HG03045 (cell line): ENCODE results near the gene LYRM9.
"Not testable (repeated sequence)": the region's sequence is repeated elsewhere in the genome, so short reads cannot be mapped to it uniquely, and the experiment has no call there.

Source experiments
- ATAC-seq: cut with Tn5 transposase; IDR thresholded peaks from one replicate; pipeline ENCODE4 v1.9.1; 2021; ENCODE audit warnings: mild to moderate bottlenecking, moderate library complexity; ENCODE audit not compliant: unreplicated experiment

Gene LYRM9

DNA sequence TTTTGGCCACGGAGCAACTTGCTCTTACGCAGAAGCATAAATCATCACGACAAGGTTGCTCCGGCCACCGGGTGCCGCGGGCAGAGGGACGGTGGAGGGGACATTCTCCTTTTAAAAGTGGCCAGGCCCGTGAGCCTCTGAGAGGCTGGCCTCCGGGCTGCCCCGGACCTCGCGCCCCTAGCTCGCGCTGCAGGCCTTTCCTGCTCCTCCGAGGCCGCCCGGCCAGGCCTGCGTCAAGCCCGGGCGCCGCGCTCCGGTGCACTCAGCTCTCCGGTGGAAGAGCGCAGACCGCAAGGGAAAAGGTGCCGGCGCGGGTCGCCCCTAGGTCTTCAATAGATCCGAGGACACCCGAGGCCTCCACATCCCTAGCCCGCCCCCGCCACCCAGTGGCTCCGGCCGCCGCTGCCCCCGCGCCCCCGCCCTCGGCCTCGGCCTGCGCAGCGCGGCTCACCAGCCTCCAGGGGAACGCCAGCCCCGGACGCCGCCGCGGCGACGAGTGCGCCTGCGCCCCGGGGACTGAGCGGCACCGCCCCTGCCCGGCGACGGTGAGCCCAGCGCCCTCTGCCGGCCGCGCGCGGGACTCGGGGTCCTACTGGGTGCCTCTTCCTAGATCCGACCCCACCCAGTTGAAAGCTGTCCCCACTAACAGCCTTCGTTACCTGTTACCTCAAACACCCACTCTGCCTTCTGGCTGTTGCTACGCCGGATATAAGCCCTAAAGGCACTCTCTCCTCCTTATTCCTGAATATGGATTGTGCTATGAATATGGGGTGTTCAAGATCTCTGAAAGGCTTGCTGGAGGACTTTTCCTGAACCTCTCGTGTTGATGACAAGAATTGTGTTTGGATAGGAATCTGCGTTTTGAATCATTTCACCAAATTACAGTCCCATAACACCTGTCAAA lies at the start of gene LYRM9:
Gene LYRM9 (minus strand): TSS at position 500 of the 904 bp plus-strand sequence. CDS start 10,671 bp downstream, outside the sequence.
- ATAC-seq, result peak; percentile 92

DNA sequence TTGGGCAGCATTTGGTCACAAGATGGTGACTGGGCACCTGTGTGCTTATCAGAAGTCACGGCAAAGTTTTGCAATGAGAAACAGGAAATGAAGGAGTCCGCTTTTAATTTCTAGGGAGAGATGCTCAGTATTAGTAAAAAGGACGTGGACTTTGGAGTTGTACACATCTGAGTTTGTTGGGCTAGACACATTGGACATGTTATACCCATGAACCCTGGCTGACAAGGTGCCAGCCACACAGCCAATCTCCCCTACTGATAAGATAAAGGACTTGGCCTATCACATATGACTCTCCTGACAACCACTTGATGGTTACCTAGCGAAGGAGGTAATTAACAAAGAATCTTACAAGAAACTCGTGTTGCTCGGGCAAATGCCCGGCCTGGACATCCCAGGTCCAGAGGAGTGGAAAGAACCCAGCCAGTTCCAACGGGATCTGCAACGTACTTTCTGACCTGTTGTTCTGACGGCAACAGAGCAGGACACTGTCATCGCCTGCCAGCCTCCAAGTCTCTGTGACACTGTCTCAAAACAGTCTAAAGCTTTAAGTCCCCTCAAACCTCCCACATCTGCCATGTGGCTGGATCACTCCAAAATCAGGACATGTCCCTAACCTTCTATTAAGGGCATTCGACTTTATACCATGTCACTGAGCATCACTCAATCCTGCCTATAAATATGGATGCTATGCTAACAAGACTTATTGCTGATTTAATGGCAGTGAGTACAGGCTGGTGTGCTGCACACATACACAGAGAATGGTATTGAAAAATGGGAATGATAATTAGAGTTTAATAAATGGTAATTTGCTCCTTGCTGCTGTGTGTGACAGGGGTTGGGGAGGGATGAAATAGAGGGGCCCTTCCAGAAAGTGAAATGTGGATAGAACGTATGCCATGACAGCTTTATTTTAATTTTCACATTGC lies 47.6 kb upstream of the LYRM9 start:
- ATAC-seq, result no peak

DNA sequence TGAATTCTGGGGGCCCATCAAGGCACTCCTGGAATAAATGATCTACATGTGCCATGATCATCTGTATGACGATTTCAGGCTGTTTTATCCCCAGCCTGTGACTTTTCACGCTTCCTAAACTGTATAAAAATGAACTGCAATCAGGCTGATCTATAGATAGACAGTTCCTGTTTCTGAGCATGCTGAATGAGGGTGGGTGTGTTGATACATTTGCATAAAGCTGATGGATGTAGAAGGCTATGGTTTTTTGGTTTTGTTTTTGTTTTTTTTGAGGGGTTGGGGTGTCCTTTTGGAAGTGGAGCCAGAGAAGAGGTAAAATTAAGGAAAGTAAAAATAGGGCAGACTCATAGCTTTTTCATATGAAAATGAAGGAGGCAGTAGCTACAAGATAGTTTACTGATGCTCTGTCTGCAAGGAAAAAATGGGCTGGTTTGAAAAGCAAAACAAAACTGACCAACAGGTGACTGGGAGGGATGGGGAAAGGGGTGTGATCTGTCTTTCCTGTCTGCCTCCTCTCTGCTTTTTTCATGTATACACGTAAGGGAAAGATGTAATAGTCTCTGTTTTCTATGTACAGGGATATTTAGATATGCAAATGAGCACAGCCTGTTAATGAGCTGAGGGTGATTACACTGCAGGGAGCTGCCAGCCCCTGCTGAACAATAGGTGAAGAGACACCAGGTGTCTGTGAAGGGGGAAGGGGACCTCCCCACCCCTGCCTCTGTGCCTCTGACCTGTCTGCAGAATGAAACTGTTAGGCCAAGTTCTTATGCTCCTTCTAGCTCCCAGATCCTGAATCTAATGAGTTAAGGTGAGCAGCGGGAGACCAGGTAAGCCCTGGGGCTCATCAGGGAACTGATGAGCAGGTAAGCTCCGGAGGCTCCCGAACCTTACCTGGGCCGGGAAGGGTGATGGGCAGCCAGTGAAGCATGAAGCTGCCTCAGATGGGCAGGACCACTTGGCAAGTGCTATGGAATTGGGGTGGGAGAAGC lies 46.6 kb upstream of the LYRM9 start:
- ATAC-seq, result no peak

DNA sequence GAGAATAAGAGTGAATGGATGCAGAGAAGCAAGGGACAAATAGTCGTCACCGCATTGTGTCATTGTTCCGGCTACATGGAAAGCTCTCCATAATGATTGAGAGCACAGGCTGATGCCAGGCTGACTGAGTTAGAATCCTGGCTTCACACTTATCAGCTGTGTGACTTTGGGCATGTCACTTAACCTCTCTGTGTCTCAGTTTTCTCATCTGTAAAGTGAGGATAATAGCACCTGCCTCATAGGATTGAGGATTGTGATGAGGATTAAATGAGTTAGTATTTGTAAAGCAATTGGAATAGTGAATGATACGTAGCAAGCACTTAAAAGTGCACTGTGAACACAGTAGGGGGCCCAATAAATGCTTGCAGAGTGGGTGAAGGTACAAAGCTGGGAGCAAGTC lies 45.7 kb upstream of the LYRM9 start:
- ATAC-seq, result no peak

DNA sequence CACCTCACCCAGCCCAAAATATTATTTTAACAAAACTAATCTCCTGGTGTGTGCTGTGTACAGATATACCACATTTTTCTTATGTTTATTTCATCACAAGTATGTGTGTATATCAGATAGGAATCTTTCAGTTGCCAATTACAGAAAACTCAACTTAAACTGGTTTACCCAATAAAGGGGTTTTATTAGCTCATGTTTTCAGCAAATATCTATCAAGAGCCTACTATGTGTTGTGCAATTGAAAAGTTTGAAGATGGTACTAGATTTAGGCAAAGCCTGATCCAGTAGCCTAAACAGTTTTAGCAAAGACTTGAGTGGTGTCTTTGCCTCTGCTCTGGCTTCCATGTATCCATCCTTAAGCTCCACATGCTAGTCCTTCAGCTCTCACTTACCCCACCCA lies 45.1 kb upstream of the LYRM9 start:
- no peak for ATAC-seq

DNA sequence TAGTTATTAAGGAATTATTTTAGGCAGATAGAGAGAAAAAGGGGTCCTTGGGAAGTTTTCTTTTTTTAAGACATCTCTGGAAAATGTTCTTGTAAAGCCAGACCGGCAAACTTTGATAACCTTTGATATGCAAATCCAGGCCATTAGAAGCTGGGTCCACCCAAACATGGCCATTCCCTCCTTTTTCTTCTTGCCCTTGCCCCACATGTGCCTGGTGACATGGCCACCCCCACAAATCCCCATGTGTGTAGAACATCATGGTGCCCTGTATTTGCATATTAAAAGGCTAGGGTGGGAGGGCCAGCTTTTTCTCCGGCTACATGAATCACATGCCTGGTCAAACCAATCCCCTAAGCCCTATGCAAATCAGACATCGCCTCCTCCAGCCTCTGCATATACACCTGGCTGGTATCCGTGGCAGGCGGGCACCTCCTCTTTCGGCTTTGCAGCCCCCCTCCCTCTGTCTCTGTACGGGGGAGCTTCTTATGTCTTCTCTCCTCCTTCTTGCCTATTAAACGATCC lies 43.9 kb upstream of the LYRM9 start:
- ATAC-seq, result no peak

DNA sequence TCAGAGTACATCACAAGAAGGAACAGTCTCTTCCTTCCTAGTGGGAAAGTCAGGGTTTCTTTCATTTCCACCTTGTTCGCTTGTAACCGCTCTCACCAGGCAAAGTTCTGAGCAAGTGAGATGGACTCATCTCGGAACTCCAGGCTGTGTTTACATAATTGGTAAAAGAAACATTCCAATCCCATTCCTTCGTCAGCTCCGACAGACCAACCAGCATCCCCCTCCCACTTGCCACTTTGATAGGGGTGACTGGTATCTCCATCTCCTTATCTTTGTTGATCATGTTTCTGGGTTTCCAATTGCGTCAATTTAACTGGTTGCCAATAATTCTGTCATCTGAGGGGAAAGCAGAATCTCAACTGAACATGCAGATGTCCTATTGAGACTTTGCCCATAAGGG lies 36.8 kb upstream of the LYRM9 start:
- ATAC-seq, result no peak

DNA sequence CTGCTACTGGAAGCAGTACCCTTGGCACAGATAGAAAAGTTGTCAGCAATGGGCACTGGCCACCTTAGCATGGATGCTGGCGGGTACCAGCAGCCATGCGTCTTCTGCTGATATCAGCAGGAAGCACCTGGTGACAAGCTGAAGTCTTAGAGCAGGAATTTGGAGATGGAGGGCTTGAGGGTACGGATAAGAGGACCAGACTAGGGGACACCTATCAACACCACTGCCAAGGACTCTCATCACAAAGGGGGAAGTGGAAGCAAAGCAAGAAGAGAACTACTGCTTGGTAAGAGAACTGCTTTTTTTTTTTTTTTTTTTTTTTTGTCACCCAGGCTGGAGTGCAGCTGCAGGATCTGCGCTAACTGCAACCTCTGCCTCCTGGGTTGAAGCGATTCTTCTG lies 35.4 kb upstream of the LYRM9 start:
- ATAC-seq, result no peak

DNA sequence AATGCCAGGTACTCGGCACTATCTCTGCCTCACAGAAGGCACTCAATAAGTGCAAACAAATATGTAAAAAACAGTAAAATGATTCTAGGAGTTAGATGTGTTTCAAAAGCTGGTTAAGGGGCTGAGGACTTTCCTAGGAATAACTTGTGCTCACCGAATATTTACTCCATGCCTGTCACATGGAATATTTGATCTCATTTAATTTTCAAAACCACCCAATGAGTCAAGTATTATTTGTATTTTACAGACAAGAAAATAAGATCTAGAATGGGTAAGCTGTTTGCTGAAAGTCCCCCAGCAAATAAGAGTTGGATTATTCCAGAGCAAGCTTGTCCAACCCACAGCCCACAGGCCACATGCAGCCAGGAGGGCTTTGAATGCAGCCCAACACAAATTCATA lies 34.6 kb upstream of the LYRM9 start:
- no peak for ATAC-seq

DNA sequence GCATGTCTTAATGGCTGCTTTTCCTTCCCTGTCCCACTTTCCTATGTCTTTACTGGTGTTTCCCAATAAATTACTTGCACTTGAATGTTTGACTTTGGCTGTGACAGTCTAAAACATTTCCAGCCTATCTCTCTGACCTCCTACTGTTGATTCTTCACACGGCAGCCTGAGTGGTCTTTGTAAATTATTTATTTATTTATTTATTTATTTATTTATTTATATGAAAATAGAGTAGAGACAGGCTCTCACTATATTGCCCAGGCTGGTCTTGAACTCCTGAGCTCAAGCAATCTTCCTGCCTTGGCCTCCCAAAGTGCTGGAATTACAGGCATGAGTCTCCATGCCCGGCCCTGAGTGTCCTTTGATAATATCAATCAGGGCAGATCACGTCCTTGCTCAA lies 28.4 kb upstream of the LYRM9 start:
- no peak for ATAC-seq

DNA sequence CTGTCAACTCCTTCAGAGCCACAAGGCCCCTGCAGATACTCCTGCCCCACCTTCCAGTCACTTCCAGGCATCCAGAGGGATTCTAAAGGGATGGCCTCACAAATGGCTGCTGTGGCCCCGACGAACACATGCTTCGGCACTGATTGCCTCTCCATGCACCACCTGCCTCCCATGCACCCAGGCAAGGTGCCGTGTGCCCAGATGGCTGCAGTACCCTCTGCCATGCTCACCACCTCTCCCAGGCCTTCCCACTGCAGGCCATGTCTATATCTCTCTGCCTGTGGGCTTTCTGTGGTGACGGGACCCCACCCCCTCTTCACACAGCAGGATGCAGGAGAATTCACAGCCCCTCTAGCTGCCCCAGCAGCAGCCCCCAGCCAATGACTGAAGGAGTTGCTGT lies 27.9 kb upstream of the LYRM9 start:
- ATAC-seq, result no peak

DNA sequence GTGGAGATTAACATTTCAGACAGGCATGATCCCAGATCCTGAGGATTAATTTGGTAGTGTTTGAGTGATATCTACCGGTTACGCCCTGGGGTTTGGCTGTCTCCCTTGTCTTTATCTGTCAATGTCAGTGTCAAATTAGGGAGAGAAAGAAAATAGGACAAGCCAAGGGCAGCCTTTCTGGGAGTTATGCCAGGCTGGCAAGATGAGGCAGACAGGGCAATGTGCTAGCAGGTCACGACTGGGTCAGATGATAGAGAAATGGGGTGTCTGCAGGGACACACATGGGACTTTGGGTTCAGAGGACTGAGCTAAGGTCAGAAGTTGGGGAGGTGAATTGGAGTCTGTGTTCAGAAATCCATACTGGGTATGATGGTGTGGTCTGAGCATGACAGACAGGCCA lies 27.4 kb upstream of the LYRM9 start:
- ATAC-seq, result no peak

DNA sequence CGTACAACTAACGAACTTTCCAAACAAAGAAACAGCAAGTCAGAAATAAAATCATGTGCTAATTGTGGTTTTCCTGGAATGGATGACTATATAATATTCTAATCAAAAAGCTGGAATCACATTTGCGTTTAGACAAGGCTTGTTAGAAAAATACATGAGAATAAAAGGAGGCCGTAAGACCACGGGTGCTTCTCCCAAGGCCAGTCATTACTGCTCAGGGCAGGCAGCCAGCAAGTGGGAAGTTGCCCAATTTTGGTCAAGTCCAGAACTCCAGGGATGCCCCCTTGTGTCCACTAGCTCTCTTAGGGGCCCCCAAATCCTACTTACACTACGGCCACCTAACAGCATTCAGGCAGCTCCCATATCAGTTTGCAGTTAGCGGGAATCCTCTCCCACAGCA lies 25.9 kb upstream of the LYRM9 start:
- no peak for ATAC-seq

DNA sequence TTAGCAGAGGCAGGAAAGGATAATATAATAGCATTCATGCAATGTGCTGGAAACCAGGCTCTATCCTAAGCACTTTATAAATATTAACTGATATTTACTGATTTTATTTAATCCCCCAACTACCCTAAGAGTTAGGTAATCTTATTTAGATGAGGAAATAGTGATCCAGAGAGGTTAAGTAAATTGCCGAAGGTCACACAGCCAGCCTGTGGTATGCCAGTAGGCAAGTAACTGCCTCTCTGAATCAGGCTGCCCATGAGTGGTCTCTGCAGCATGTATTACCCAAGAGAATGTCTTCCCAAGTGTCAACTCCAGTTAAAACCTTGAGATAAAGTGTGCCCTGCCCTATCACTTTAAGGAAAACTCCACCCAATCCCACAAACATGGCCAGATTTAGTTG lies 25.3 kb upstream of the LYRM9 start:
- no peak for ATAC-seq

DNA sequence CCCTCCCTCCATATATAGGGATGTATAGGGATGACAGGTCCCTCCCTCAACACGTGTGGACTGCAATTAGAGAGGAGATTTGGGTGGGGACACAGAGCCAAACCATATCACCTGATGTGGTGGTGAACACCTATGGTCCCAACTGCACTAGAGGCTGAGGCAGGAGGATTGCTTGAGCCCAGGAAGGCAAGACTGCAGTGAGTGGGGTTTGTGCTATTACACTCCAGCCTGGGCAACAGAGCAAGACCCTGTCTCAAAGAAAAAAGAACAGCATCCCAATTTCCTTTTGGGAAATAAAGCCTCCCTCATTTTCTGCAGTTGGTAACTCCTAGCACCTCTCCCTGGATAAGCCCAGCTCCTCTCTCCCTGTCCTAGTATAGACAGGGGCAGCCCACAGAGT lies 23.8 kb upstream of the LYRM9 start:
- ATAC-seq, result no peak

DNA sequence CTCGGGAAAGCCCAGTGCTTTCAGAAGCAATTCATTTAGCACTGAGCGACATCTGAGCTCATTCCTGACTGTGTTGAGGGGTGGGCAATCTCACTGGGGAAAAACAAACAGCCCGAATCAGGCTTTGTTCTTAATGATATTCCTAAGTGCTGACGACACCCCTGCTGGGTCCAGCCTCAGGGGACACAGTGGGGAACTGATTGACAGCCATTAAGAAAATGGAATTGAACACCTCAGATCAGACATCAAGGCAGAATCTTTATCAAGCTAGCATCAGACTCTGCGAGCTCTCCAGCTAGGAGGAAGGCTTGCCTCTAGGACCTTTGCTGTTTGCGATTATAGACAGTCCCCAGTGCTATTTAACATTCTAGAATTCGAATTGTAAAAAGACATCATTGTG lies 22.5 kb upstream of the LYRM9 start:
- ATAC-seq, result no peak

DNA sequence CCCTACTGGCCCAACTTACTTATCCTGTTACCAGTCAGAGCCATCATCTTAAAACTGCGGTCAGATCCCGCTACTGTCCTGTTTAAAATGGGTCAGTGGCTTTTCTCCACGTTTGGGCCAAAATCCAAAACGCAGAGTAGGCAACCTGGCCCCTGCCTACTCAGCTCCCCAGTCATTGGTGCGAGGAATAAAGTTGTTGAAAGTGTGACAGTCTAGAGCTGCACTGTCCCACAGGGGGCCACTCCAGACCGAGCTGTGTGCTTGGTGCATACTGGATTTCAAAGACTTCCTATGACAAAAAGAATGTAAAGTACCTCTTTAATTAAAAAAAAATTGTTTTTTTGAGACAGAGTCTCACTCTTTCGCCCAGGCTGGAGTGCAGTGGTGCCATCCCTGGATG lies 21.2 kb upstream of the LYRM9 start:
- no peak for ATAC-seq

DNA sequence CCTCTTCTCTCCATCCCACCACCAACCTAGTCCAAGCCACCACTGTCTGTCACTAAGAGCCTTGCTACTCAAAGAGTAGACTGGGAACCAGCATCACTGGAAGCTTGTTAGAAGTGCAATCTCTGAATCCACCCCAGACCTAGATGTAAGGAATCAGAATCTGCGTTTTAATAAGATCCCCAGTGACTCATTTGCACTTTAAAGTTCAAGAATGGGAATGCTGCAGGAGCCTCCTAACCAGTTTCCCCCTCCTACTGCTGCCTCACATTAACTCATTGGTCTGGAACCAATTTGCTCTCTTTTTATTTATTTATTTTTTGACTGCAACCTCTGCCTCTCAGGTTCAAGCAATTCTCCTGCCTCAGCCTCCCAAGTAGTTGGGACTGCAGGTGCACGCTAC lies 19.8 kb upstream of the LYRM9 start:
- ATAC-seq, result no peak

DNA sequence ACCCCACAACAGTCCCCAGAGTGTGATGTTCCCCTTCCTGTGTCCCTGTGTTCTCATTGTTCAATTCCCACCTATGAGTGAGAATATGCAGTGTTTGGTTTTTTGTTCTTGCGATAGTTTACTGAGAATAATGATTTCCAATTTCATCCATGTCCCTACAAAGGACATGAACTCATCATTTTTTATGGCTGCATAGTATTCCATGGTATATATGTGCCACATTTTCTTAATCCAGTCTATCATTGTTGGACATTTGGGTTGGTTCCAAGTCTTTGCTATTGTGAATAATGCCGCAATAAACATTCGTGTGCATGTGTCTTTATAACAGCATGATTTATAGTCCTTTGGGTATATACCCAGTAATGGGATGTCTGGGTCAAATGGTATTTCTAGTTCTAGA lies 19.1 kb upstream of the LYRM9 start:
- not testable (repeated sequence) for ATAC-seq

DNA sequence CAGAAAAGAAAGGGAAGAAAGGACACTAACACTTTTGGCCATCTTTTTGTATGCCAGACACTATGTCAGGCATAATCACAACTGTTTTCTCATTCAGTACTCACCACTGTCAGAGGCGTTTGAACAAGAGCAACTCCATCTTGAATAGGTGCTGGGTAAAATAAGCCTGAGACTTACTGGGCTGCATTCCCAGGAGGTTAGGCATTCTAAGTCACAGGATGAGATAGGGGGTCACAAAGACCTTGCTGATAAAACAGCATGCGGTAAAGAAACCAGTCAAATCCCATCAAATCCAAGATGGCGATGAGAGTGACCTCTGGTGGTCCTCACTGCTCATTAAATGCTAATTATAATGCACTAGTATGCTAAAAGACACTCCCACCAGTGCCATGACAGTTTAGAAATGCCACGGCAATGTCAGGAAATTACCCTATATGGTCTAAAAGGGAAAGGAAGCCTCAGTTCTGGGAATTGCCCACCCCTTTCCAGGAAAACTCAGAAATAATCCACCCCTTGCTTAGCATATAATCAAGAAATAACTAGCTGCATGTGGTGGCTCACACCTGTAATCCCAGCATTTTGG lies 14.9 kb upstream of the LYRM9 start:
- ATAC-seq, result no peak
